ENCODE results near the gene GABRB2. TPM values are rescaled to one million over a fixed set of nuclear protein-coding genes. Genes with fewer than 3 reads are reported as not detected.
A peak's percentile ranks its signal among the peaks of the same experiment; 100 is the strongest.

Gene GABRB2
- total and polyA plus RNA-seq, 2 experiments from 2014 or later = 1.8 to 3.6 TPM

GRCh38 chr5:161311146-161311708, 235.3 kb downstream of the GABRB2 start:
- no peaks in the 10 kb centered on the region for H3K27me3 ChIP-seq
- no peak for TF ChIP-seq CTCF (IDR thresholded peaks at IDR 0.05; ENCODE audit: low read depth, low read length)
- no peaks in the 10 kb centered on the region for H3K36me3 ChIP-seq
- H3K4me1 ChIP-seq (ENCODE audit: low read depth) = no peaks in the 10 kb centered on the region
- no peak overlapping the region for H3K4me3 ChIP-seq
- no peak for DNase-seq (ENCODE audit: low read depth in 1 of 2, low spot score in 1 of 2)
- no peak overlapping the region for H3K27ac ChIP-seq
- H3K9me3 ChIP-seq (ENCODE audit: low read depth) = no peaks in the 10 kb centered on the region

GRCh38 chr5:161306351-161306995, 240.1 kb downstream of the GABRB2 start:
- Histone ChIP-seq H3K27ac (no peak overlapping the region), H3K36me3 (no peaks in the 10 kb centered on the region), H3K27me3 (no peaks in the 10 kb centered on the region), H3K4me3 (no peak overlapping the region), H3K4me1 (ENCODE audit: low read depth) (peaks cover 12% of the 10 kb centered on the region), H3K9me3 (ENCODE audit: low read depth) (no peaks in the 10 kb centered on the region)
- TF ChIP-seq CTCF (IDR thresholded peaks at IDR 0.05; ENCODE audit: low read depth, low read length) = no peak
- no peak for DNase-seq (ENCODE audit: low read depth in 1 of 2, low spot score in 1 of 2)

GRCh38 chr5:161305601-161306000, 240.9 kb downstream of the GABRB2 start:
- H3K27ac ChIP-seq = no peak overlapping the region
- peaks cover 12% of the 10 kb centered on the region for H3K4me1 ChIP-seq (ENCODE audit: low read depth)
- no peaks in the 10 kb centered on the region for H3K36me3 ChIP-seq
- H3K4me3 ChIP-seq = no peak overlapping the region
- no peaks in the 10 kb centered on the region for H3K27me3 ChIP-seq
- no peaks in the 10 kb centered on the region for H3K9me3 ChIP-seq (ENCODE audit: low read depth)
- no peak for TF ChIP-seq CTCF (IDR thresholded peaks at IDR 0.05; ENCODE audit: low read depth, low read length)
- no peak for DNase-seq (ENCODE audit: low read depth in 1 of 2, low spot score in 1 of 2)

- H3K27ac ChIP-seq = peak overlapping the region; percentile 25
- no peak overlapping the region for H3K4me3 ChIP-seq
- peaks cover 12% of the 10 kb centered on the region for H3K4me1 ChIP-seq (ENCODE audit: low read depth)
- peak in 1 of 2 donors; percentile 79 for DNase-seq (ENCODE audit: low read depth in 1 of 2, low spot score in 1 of 2)
- no peaks in the 10 kb centered on the region for H3K27me3 ChIP-seq
- TF ChIP-seq CTCF (IDR thresholded peaks at IDR 0.05; ENCODE audit: low read depth, low read length) = no peak
- no peaks in the 10 kb centered on the region for H3K9me3 ChIP-seq (ENCODE audit: low read depth)
- H3K36me3 ChIP-seq = no peaks in the 10 kb centered on the region
Measured at GRCh38 chr5:161302559-161302958, 244.0 kb downstream of the GABRB2 start.

- no peaks in the 10 kb centered on the region for H3K9me3 ChIP-seq (ENCODE audit: low read depth)
- peak overlapping the region; percentile 13 for H3K27ac ChIP-seq
- TF ChIP-seq CTCF (IDR thresholded peaks at IDR 0.05; ENCODE audit: low read depth, low read length) = no peak
- peaks cover 12% of the 10 kb centered on the region for H3K4me1 ChIP-seq (ENCODE audit: low read depth)
- no peak for DNase-seq (ENCODE audit: low read depth in 1 of 2, low spot score in 1 of 2)
- H3K36me3 ChIP-seq = no peaks in the 10 kb centered on the region
- no peaks in the 10 kb centered on the region for H3K27me3 ChIP-seq
- H3K4me3 ChIP-seq = no peak overlapping the region
Measured at GRCh38 chr5:161301586-161301985, 244.9 kb downstream of the GABRB2 start.

Data from cardiac muscle cell (in vitro differentiated cells and primary cell).